Upper lobe of right lung (tissue), 1 donor: ENCODE data around the gene KCNMA1. TPM values are rescaled to one million over a fixed set of nuclear protein-coding genes. Genes with fewer than 3 reads are reported as not detected.

ENCODE experiments used
- ATAC-seq: fragments of 200-7000 bp; cut with Tn5 transposase; one replicate; pipeline ENCODE4 v1.9.1; 2020; ENCODE audit warnings: mild to moderate bottlenecking, moderate library complexity
- DNase-seq: peaks from one replicate; pipeline ENCODE4 v3.0.0-alpha.2; 2020
- H3K27ac ChIP-seq: fragments of 200-600 bp; one replicate; pipeline ENCODE4 v1.8.0; 2022
- H3K27me3 ChIP-seq: fragments of 200-600 bp; one replicate; pipeline ENCODE4 v1.8.0; 2022; ENCODE audit warnings: mild to moderate bottlenecking
- H3K36me3 ChIP-seq: fragments of 200-600 bp; one replicate; pipeline ENCODE4 v1.8.0; 2022
- H3K4me1 ChIP-seq: fragments of 200-600 bp; one replicate; pipeline ENCODE4 v1.8.0; 2022
- H3K4me3 ChIP-seq: fragments of 200-600 bp; one replicate; pipeline ENCODE4 v1.8.0; 2022; ENCODE audit warnings: mild to moderate bottlenecking
- H3K9me3 ChIP-seq: fragments of 200-600 bp; one replicate; pipeline ENCODE4 v1.8.0; 2022
- CTCF ChIP-seq: fragments of 200-600 bp; IDR thresholded peaks from one replicate; pipeline ENCODE4 v1.8.0; 2022; ENCODE audit warnings: antibody characterized with exemption
- intact Hi-C: fragments of 100-400 bp; cut with DNase I; formaldehyde crosslinking; loops from one replicate; pipeline ENCODE4 v1.11.0; 2022
- total RNA-seq: library from RNA; stranded (reverse); fragmentation: NEBNext Ultra II Directional; extraction: Animal tissue kit (Norgen Biotek cat#: 25700); gene quantifications from one replicate; pipeline ENCODE4 v1.2.1, GENCODE V29; 2021
- donor health status: DM: no; HTN: yes; CAD: no; lungs with severe emphysema.

KCNMA1 gene
- total RNA-seq, 1 donor from 2014 or later, result 26.3 TPM

- Histone ChIP-seq H3K27ac (no peak overlapping the region), H3K9me3 (no peaks in the 10 kb centered on the region), H3K36me3 (no peaks in the 10 kb centered on the region), H3K4me3 (no peak overlapping the region), H3K4me1 (no peaks in the 10 kb centered on the region), H3K27me3 (no peaks in the 10 kb centered on the region)
- intact Hi-C loops, result no loop called here
- no peak for TF ChIP-seq CTCF
- ATAC-seq, result no peak
- DNase-seq, result no peak
Measured at GRCh38 chr10:77446700-77447099, 190.9 kb downstream of the KCNMA1 start.

GRCh38 chr10:77445547-77445946, 192.1 kb downstream of the KCNMA1 start:
- no peak overlapping the region for H3K27ac ChIP-seq
- no peaks in the 10 kb centered on the region for H3K27me3 ChIP-seq
- no peaks in the 10 kb centered on the region for H3K36me3 ChIP-seq
- no peaks in the 10 kb centered on the region for H3K4me1 ChIP-seq
- no peak for TF ChIP-seq CTCF
- no peak for ATAC-seq
- intact Hi-C loops, result no loop called here
- DNase-seq, result no peak
- no peaks in the 10 kb centered on the region for H3K9me3 ChIP-seq
- no peak overlapping the region for H3K4me3 ChIP-seq

GRCh38 chr10:77444041-77444440, 193.6 kb downstream of the KCNMA1 start:
- DNase-seq (no peak), ATAC-seq (no peak)
- no peaks in the 10 kb centered on the region for H3K9me3 ChIP-seq
- no peak overlapping the region for H3K27ac ChIP-seq
- no peaks in the 10 kb centered on the region for H3K27me3 ChIP-seq
- intact Hi-C loops, result no loop called here
- H3K4me1 ChIP-seq, result no peaks in the 10 kb centered on the region
- no peaks in the 10 kb centered on the region for H3K36me3 ChIP-seq
- TF ChIP-seq CTCF, result no peak
- no peak overlapping the region for H3K4me3 ChIP-seq

- intact Hi-C loops, result no loop called here
- H3K36me3 ChIP-seq, result no peaks in the 10 kb centered on the region
- no peaks in the 10 kb centered on the region for H3K4me1 ChIP-seq
- H3K4me3 ChIP-seq, result no peak overlapping the region
- DNase-seq, result no peak
- ATAC-seq, result no peak
- H3K27me3 ChIP-seq, result no peaks in the 10 kb centered on the region
- no peak for TF ChIP-seq CTCF
- no peaks in the 10 kb centered on the region for H3K9me3 ChIP-seq
- no peak overlapping the region for H3K27ac ChIP-seq
Measured at GRCh38 chr10:77442699-77443189, 194.9 kb downstream of the KCNMA1 start.

- no peaks in the 10 kb centered on the region for H3K27me3 ChIP-seq
- no peak for DNase-seq
- no peak overlapping the region for H3K4me3 ChIP-seq
- H3K9me3 ChIP-seq, result no peaks in the 10 kb centered on the region
- intact Hi-C loops, result no loop called here
- no peaks in the 10 kb centered on the region for H3K36me3 ChIP-seq
- TF ChIP-seq CTCF, result no peak
- ATAC-seq, result no peak
- no peaks in the 10 kb centered on the region for H3K4me1 ChIP-seq
- no peak overlapping the region for H3K27ac ChIP-seq
Measured at GRCh38 chr10:77441353-77442166, 196.0 kb downstream of the KCNMA1 start.
